NK-92 (cell line): ENCODE measurements around the gene FMOD.

Experiments
- DNase-seq: peaks from one replicate; lab custom pipeline; 2025; ENCODE audit not compliant: unreplicated experiment; lab: John Stamatoyannopoulos, UW

Gene FMOD

DNA sequence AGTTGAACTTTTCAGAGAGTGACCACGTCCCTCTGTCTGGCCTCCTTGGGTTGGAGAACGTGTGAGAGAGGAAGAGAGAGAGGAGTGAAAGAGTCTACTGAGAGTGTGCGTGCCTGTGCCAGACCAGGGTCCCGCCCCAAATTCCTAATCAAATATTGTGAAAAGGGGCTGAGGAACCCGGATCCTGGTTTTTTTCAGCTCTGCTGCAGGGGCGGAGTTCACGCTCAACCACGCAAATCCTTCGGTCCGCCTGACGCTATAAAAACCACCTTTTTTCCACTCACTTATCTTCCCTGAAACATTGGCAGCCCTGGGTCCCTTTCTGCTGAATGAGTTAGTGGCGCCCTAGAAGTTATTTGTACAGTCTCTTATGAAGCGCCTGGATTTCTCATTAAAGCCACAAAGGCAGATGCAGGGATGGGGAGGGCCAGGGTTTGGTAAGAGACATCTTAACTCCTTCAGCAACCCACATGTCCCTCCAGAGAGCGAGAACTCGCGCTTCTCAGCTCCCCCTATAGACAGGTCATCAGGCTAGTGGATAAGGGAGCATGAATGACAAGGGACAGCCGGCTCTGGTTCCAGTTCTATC is at the start of gene FMOD:
Gene FMOD (minus strand): TSS at position 86 of the 589 bp plus-strand sequence. CDS start 2,852 bp downstream, outside the sequence.
- no peak for DNase-seq

DNA sequence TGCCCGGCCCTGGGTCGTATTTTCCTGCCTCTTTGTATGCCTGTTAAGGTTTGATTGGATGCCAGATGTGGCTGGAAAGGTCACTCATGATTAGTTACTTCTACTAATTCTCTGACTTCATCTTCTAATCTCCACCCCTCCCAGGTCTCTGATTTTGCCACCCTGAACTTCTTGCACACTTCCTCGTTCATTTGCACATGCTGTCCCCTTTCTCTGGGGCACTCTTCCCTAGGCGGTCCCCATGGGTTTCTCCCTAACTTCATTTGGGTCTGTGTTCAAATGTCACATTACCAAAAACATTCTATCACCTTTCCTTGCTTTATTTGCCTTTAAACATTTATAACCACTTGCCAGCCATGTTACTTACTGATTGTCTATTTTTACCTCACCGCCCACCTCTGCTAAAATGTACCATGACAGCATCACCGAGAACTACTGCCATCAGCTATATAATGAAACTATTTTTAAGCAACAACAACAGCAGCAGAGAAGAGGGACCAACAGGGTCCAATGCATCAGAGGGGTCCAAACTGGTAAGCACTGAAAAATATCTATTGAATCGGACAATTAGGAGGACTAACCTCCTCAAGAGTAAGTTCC is 45.8 kb upstream of the FMOD start:
- no peak for DNase-seq

DNA sequence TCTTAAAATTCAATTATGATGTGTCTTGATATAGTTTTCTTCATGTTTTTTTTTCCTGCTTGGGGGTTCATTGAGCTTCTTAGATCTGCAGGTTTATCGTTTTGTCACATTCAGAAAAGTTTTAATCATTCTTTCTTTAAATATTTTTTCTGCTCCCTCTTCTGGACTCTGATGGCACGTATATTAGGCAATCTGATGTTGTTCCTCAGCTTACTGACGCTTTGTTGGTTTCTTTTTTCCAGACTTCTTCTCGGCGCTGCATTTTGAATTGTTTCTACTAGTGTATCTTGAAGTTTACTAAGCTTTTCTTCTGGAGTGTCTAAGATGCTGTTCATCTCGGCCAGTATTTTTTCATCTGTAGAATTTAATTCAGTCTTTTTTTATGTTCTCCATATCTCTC is 44.8 kb upstream of the FMOD start:
- no peak for DNase-seq

DNA sequence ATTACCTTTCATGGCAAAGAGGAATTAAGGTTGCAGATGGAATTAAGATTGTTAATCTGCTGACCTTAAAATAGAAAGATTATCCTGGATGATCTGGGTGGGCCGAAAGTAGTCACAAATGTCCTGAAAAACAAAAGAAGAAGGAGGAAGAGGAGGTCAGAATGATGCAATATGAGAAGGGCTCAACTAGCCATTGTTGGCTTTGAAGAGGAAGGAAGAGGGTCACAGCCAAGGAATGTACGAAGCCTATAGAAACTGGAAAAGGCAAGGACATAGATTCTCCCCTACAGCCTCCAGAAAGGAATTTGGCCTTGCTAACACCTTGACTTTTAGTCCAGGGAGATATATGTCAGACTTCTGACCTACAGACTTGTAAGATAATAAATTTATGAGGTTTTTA is 39.4 kb upstream of the FMOD start:
- no peak for DNase-seq

DNA sequence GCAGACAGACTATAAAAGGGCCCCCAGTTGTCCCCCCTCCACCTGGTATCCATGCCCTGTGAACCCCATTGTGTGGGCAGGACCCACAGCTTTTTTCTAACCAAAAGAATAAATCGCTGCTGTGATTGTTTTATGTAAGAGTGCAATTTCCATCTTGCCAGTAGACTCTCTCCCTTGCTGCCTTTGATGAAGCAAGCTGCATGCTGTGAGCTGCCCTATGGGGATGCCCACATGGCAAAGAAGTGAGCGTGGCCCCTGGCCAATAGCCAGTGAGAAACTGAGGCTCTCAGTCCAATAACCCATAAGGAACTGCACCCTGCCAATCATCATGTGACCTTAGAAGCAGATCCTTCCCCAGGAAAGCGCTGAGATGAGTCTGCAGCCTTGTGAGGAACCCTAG is 37.8 kb upstream of the FMOD start:
- no peak for DNase-seq

DNA sequence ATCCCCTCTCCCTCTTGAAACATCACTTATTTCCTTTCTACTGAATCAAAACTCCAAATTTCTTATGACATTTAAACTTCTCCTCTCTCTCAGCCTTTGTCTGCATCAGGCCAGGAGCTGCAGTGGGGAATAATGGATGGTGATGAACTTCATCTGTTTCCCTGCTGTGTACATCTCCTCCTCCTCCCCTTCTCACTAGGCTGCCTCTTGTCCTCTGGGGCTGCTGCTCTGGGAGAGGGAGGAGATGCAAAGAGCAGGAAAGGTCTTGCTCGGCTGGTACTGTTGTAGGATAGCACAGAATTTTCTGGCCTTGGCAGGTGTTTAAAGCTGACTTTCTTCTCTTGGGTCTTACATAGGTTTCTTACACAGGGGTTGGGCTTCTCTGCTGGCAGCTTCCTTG is 31.1 kb upstream of the FMOD start:
- no peak for DNase-seq

DNA sequence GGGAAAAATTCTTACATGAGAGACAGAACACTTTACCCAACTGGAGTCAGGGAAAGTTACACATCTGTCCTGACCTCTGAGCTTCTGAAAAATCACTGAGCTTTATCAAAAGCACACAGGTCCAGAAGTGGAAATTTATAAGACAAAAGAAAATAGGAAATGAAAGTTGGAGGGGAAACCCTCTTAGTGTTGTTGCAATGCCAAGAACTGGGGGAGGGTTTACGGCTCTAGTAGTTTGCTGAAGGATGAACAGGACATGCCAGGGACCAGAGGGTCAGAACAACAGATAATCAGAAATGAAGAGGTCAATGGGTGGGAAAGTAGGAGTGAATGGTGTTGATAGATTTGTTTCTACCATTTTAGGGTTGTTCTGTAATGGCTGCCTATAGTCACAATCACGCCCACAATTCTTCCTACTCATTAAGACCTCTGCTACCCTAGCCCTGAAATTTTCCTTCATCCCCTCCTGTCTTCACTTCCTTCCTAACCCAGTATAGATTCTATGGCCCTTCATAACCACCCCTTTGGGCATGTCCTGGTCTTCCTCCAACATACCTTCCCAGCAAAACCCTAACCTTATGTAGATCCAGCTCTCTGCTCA is 30.3 kb upstream of the FMOD start:
- DNase-seq = no peak

DNA sequence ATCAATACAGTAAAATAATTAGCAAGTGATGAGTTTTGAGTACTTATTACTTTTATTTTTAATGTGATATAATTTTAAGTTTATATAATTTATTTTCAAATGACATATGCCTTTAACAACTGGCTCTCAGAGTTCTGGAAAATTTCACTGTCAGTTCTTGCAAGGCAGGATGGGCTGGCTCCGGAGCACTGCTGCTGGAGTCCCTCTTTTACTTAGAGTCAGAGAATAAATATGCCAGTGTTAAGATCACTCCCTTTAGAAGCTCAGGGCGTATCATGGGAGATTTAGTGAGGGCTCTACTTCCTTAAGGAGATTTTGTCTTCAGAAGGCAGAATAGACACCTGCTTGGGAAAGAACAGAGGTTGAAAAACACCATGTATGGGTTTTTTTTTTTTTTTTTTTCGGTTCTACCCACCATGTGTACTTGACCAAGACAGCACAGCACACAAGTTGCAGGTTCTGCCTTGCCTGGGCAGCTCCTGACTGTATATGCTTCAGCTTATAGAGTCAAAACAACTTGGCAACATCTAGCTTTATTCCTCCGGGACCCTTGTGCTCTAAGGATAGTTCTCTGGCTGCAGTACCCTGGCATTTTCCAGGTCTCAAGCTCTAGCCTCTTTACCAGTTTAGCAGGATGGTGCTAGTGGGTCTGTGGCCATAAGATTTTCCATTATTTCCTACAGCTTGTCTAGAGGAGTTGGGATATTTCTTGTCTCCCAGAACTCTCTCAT is 29.7 kb upstream of the FMOD start:
- DNase-seq = no peak

DNA sequence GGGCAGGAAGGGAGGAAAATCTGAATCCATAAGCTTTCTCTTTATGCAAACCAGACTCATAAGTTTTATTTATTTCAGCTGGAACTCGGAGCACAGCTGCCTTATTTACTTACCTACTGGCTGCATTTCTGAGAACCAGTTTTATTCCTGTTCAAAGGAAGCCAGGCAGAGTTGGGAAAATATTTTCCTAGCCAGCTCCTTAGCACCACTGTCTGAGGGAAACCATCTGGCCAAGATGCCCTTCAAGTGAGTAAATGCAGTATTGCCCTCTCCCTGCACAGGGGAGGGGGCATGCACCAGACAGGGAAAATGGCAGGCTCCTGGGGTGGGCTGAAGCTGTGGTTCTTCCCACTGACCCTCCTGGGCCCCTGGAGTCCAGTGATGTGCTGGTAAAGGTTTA is 28.9 kb upstream of the FMOD start:
- no peak for DNase-seq

DNA sequence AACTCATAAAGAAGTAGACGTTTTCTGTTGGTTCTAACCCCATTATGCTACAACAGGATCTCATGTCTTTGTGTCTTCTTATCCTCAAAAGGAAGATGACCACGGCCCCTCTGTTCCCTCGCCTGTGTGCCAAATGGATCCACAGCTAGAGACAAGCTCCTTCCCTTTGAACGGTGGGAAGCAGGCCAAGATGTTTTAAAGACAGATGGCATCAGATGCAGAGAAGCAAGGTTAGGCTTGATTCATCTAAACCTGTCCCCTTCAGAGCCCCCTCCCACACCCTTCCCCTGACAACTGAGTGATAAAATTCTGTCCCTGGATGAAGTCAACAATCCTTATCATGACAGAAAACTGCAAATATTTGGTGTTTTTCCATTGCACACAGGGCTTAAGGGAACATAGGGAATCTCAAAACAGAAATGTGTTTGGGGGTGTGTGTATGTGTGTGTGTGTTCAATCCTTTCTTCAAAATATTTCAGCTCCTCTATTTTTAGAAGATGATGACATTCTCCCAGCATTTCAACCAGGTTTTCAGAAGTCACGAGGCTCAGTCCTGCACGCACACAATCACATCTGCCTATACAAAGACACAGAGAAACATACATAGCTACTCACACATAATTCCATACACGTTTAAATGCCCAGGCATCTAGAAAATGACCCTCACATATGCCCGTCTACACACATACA is 27.8 kb upstream of the FMOD start:
- DNase-seq = no peak

DNA sequence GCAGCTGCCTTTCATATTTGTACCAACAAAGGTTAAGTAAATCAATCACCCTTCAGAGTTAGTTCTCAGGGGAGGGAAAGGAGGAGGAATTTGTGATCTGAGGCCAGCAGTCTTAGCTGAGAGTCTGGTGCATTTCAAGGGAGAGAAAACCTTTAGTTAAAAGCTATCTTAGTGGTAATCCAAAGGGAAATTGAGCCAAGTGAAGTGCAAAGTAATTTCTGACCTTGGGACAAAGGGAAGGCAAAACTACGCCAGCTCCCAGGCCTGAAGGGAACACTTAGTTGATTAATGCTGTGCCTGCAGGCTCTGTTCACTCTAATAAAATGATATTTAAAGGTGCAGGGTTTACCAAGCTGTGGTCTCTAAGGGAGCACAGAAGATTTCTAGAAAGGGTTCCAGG is 23.1 kb upstream of the FMOD start:
- no peak for DNase-seq

DNA sequence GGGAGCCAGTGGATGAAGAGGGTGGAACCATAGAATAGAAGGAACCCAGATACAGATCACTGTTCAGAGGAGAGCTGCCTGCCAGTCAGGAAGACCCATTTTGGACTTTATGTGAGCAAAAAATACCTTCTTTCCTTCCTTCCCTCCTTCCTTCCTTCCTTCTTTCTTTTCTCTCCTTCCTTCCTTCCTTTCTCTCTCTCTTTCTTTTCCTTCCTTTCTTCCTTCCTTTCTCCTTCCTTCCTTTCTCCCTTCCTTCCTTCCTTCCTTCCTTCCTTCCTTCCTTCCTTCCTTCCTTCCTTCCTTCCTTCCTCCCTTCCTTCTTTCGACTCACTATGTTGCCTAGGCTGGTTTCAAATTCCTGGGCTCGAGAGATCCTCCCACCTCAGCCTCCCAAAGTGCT is 22.1 kb upstream of the FMOD start:
- DNase-seq = no peak

DNA sequence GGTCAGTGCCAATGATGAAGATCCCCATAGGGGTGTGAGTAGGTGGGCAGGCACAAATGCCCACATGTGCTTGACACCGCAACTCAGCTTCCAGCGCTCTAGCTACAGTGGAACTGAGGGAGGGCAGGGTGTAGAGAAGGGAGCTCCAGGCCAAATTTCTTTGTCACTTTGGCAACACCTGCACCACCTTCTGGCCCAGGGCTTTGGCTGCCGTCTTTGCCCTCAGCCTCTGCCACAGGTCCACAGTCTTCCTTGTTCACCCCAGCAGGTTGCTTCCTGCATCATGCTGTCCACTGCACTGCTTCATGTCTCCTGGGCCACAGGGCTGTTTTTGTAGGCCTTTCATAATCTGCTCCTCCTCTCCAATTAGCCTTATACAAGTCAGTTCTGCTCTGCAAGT is 20.4 kb upstream of the FMOD start:
- DNase-seq = no peak

DNA sequence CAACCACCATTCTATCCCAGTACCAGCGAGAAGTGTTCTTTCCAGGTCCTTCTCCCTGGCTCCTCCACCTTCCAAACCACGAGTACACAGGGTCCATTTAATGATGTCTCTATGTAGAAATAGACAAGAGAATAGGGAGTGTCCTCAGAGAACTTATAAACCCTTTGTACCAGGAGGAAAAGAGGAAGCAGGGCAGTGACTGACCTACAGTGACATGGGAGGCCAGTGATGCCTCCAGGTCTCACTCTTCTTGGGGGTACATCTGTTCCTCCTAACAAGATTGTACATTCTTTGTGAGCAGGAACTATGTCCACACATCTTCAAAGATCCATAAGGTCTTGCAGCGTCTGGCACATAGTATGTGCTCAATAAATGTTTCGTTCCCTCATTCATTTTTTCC is 18.7 kb upstream of the FMOD start:
- no peak for DNase-seq

DNA sequence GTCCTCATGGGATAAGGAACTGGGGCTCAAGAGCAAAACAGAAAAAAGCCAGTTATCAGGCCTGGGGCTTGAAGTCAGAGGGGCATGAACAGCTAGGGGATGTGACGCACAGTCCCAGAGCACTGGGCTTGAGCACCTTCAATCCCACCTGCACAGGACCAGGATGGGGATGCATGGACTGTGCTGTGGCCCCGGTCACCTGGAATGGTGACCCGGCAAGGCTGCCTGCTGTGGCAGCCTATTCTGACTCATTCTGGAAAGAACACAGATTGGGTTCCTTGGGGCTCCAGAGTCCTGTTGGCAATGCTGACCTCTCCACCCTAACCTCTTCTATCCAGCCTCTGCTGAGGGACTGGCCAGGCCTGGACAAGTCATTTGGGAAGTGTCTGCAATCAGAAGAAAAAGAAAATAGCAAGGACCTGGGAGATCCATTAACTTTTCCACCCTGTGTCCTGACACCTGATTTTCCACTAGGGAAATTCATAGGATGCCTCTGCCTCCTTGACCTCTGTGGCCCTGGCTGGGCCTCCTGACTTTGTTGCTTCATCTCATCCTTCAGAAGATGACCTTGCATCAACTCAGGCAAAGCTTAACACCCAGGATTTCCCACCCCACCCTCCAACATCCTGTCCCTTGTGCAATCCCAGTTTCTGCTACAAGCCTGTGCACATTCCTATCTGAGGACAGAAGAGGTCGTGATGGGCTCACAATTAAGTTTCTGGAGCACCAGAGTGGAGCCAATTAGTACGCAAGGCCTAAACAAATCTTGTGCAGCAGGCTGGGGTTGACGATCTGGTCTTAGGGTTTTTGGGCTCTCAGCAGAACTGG is 17.9 kb upstream of the FMOD start:
- DNase-seq = no peak

DNA sequence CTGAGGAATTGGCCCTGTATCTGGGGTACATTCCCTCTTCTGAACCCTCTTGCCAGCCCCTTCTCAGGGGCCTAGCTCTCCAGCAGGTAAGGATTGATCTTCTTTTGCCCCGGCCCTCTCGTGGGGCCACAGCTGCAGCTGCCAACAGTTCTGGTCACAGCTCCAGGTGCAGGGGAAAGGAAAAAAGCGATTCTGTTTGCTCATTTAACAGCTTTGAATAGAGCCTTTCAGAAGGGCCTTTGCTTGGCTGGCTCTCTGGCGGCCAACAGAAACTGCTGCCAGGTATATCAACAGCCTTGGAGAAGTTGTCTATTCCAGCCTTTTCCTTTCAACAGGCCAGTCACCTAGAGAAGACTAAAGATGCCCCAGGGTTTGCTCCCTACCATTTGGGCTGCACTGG is 16.1 kb upstream of the FMOD start:
- DNase-seq = no peak

DNA sequence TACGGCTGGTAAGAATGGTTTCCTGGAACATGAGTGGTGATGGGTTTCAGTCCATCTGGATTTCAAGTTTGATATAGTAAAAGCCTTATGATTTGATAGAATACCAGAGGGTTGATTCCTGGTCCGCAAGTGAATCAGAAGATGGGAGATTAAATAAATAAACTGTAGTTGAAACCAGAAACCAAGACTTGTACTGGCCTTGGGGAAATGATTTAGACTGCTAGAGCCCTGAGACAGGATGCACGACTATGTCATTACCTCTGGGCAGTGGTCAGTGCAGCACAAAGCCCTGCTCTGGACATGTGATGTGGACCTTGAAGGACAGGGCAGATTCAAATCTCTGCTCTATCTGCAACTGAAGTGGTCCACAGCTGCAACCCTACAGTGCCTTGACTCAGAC is 15.6 kb upstream of the FMOD start:
- DNase-seq = no peak

DNA sequence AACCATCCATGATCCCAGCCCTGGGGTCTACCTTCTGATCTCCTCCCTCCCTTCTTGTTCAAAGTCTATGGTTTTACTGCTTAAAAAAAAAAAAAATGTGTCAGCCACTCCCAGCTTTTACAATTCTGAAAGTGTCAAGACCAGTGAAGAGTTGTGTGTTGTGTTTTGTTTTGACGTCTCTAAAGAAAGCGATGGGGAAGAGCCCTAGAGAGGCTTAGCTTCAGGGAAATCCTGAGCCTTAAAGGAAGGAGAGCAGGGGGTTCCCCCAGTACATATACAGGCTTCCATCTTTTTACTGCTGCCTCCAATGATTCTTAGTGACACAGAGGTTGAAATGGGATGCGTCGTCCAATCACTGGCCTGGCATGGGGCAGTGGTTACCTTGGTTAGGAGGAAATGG is 13.9 kb upstream of the FMOD start:
- no peak for DNase-seq

DNA sequence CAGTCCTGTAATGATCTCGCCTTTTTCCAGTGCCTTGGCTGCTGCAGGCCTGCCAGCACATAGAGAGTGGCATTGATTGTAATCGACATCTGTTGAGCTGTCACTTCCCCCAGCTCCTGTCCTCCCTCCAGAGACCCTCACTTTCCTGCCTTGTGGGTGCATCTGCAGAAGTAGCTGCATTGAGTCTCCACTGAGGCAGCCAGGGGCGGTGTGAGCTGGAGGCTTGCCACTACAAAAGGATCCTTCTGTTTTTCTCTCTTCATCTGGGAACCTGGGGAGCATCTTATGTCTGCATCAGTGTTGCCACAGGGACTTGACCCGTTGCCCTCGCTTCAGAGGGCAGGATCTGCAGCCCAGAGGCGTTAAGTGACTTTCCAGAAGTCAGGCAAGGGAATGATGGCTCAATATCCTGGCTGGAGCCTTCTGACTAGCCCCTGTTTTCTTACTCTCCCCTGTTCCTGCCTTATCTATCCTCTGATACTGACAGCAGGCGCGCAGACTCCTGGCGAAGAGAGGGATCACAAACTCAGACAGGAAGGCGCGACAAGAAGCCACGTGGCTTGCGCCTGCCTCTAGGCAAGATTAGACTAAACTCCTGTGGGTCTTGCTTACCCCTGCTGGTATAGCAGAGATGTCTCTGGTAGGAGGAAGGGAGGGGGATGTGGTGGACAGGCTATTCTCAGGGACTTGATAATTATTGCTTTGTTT is 13.3 kb upstream of the FMOD start:
- DNase-seq = no peak

DNA sequence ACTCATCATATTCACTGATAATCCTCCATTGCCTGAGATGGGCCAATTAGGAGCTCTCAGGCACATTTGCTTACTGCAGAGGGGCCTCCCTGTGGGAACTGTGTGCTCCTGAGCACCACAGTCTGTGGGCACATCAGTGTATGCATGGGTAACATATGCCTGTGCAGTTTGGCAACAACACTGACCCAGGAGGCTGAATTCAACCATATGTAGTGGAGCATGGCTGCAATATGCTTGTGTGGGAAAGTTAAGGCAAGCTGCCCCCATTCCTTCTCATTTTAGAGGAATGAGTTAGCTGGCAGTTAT is 11.8 kb upstream of the FMOD start:
- DNase-seq = no peak
